Stimulated activated CD4-positive, alpha-beta T cell treated with anti-CD3 and anti-CD28 coated beads, Interleukin-4, amount 100 ng/mL, for 1 hour (primary cell): ENCODE results near the gene TNFRSF1B.

Source experiments
- DNase-seq: peaks from one replicate; pipeline ENCODE4 v3.0.0-alpha.2; 2020

The TNFRSF1B gene

DNA sequence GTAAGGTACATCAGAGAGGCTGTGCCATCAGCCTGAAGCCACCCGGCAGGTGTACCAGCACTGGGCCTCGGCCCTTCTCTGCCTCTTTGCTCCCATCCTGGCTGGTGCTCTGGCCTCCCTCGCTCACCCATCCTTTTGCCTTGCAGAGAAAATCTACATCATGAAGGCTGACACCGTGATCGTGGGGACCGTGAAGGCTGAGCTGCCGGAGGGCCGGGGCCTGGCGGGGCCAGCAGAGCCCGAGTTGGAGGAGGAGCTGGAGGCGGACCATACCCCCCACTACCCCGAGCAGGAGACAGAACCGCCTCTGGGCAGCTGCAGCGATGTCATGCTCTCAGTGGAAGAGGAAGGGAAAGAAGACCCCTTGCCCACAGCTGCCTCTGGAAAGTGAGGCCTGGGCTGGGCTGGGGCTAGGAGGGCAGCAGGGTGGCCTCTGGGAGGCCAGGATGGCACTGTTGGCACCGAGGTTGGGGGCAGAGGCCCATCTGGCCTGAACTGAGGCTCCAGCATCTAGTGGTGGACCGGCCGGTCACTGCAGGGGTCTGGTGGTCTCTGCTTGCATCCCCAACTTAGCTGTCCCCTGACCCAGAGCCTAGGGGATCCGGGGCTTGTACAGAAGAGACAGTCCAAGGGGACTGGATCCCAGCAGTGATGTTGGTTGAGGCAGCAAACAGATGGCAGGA is 24.5 kb upstream of the TNFRSF1B start:
- no peak for DNase-seq

DNA sequence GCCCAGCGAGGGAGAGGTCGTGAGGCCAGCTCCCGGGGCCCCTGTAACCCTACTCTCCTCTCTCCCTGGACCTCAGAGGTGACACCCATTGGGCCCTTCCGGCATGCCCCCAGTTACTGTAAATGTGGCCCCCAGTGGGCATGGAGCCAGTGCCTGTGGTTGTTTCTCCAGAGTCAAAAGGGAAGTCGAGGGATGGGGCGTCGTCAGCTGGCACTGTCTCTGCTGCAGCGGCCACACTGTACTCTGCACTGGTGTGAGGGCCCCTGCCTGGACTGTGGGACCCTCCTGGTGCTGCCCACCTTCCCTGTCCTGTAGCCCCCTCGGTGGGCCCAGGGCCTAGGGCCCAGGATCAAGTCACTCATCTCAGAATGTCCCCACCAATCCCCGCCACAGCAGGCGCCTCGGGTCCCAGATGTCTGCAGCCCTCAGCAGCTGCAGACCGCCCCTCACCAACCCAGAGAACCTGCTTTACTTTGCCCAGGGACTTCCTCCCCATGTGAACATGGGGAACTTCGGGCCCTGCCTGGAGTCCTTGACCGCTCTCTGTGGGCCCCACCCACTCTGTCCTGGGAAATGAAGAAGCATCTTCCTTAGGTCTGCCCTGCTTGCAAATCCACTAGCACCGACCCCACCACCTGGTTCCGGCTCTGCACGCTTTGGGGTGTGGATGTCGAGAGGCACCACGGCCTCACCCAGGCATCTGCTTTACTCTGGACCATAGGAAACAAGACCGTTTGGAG is 23.7 kb upstream of the TNFRSF1B start:
- no peak for DNase-seq

DNA sequence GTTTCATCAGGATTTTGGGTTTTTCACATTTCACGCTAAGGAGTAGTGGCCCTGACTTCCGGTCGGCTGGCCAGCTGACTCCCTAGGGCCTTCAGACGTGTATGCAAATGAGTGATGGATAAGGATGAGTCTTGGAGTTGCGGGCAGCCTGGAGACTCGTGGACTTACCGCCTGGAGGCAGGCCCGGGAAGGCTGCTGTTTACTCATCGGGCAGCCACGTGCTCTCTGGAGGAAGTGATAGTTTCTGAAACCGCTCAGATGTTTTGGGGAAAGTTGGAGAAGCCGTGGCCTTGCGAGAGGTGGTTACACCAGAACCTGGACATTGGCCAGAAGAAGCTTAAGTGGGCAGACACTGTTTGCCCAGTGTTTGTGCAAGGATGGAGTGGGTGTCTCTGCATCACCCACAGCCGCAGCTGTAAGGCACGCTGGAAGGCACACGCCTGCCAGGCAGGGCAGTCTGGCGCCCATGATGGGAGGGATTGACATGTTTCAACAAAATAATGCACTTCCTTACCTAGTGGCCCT is 23.1 kb upstream of the TNFRSF1B start:
- no peak for DNase-seq

DNA sequence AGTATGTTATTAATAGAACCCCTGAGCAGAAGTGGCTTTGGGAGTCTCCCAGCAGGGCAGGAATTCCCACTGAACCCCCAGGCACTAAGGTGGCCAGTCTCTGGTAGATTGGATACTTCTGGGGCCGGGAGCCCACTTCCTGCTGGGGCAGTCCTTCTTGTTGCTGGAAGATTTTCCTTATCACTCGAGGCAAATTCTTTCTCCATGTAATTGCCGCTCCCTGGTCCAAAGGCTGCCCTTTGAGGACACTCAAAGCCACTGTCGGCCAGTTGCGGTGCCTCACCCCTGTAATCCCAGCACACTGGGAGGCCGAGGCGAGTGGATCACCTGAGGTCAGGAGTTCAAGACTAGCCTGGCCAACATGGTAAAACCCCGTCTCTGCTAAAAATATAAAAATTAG is 22.6 kb upstream of the TNFRSF1B start:
- no peak for DNase-seq

DNA sequence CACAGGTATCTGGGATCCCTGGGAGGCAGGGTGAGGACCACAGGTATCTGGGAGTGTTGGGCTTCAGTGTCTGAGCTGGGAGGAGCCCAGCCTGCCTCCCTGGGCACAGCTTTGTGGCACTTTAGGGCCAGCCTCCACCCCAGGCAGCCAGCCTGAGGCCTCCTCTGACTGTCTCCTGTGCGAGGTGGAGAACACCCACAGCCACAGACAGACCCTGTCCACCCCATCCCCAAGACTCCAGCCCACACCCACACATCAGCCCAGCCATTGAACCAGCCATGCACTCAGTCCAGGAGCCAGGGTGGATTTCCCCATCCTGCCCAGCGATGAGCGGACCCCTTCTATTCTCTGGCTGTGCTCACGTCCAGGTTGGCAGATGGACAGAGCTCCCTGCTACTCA is 21.8 kb upstream of the TNFRSF1B start:
- DNase-seq = no peak

DNA sequence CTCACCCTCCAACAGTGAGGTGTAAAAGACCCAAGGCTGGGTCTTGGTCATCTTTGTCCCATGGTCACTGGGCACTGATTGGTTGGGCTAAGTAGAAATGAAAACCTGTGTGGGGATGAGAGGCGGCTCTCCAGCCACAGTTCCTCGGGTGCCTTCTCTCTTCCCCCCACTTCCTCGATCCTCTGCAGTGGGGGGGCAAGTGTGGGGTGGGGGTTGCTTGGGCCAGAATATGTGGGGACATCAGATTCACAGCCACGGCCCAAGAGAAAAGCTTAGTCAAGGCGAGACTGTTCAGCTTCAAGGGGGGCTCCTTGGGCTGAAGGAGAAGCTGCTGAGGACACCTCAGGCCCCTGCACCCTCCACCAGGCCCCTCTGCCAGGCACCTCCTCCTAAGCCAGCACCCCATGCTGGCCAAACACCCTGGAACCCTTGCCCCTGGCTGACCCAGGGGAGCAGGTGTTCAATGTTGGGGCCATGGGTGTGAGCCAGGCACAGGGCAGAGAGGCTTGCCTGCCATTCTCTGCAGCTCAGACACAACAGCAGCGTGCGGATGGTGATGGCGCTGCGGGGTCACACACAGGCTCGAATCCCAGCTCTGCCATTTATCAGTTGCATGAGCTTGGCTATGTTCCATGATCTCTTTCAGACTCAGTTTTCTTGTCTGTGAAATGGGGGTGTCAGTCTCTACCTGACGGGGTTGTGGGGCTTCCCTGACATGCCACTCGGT is 21.0 kb upstream of the TNFRSF1B start:
- no peak for DNase-seq

DNA sequence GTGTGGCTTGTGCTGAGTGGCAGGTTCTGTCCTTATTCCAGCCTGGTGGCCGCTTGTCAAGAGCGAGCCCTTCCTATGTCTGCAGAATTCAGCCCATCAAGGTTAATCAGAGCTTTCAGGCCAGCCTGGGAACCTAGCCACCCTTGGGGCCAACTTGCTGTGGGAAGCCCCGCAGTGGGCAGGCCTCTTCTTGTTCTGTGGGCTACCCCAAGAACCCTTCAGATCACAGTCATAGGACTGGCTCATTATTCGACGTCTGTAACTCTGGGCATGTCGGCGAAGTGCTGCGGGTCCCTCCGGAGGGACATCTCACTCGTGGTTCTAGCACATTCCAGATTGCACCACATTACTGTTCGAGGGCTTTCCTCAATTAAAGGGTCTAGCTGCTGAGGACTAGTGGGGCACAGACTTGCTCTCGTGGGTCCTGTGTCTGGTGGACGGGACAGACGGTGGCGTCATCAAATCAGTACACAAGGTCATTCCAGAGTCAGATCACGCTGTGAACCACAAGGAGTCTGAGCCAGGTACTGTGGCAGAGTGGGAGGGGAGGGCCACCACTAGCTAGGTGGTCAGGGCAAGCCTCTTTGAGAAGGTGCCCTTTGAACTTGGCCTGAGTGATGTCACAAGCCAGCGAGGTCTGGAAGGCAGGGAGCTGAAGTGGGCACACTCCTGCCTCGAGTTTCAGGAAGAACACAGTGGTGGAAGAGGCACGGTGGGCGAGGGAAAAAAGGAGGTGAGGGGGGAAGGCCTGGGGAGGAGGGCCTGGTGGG is 20.3 kb upstream of the TNFRSF1B start:
- no peak for DNase-seq

DNA sequence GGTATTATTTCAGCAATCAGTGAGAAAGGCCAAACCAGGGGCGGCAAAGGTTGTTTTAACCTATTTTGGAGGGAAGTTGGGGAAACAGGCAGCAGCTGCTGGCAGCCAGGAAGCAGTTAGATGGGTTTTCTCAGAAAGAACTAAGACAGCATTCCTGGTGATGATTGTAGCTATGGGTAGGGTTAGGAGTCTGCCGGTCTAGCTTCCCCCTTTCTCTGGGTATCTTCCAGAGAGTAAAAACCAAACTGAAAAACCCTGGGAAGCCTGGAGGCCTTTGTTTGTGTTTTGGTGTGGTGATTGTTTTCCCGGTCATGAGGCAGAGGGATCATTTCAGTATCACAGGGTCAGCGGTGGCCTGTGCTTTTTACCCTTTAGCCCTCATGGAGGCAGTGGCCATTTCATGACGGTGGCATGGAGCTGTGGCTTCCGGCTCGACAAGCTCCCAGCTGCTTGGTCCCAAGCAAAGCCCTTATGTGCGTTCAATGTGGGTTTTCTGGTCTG is 19.5 kb upstream of the TNFRSF1B start:
- no peak for DNase-seq

DNA sequence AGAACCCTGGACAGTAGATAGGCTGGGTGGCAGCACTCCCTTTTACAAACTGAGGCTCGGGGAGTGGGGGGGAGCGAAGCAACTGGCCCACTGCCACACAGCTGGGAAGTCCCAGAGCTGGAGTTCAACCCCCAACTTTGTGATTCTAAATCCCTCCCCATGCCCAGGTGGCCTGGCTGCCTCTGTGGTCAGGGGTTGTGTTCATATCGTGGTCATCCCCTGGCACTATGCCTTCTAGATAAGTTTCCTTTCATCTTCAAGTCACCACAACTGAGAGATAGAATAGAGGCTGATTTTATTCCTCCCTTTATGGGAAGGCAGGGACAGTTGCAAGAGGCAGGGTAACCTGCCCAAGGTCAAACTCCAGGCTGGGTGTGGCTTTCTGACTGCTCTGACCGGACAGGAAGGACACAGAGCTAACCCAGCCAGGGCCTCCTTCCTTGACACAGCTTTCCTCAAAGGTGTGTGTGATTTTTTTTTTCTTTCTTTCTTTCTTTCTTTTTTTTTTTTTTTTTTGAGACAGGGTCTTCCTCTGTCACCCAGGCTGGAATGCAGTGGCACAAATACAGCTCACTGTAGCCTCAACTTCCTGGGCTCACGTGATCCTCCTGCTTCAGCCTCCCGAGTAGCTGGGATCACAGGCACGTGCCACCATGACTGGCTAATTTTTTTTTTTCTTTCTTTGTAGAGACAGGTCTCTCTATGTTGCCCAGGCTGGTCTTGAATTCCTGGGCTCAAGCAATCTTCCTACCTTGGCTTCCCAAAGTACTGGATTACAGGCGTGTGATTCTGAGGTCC is 18.4 kb upstream of the TNFRSF1B start:
- DNase-seq = no peak

DNA sequence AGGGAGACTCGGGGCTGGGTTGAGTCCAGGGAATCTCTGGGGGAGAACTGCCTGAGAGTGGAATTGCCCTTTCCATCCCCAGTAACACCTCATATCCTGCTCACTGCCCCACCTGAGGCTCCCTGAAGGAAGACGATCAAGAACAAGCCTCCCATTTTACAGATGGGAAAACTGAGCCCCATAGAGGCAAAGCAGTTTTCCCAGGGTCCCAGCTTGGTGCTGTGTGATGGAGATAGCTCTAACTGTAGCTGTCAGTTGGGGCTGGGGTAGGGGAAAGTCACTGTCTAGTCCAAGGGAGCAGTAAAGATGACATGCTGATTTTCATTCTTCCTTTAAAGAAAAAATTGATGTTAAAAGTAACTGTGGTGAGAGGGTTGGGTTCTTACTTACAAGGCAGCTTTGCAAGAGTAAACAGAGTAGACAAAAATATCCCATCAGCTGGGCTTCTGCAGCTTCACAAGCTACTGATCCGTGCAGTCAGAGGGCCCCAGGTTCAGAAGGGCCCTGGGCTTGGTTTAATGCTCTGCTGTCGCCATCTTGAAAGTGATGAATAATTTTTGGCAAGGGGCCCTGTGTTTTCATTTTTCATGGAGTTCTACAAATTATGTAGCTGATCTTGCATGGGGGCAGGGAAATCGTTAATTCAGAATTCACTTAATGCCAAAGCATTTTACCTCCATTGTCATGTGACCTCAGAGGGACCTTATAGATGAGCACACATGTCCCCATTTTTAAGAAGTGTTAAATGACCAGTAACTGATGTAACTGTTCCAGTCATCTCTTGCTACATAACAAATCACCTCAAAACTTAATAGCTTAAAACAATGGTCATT is 17.6 kb upstream of the TNFRSF1B start:
- DNase-seq = no peak

DNA sequence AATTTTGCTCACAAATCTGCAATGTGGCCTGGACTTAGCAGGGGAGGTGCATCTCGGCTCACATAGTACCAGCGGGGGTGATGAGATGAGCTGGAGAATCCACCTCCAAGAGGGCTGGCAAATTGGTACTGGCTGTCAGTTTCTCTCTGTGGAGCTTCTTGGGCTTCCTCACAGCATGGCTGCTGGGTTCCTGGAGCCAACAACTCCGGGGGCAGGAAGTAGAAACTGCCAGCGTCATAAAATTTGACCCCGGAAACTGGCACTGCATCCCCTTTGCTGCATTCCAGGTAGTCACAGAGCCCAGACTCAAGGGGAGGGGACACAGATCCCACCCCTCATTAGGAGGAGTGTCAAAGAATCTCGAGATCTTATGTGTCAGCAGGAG is 17.0 kb upstream of the TNFRSF1B start:
- DNase-seq = no peak

DNA sequence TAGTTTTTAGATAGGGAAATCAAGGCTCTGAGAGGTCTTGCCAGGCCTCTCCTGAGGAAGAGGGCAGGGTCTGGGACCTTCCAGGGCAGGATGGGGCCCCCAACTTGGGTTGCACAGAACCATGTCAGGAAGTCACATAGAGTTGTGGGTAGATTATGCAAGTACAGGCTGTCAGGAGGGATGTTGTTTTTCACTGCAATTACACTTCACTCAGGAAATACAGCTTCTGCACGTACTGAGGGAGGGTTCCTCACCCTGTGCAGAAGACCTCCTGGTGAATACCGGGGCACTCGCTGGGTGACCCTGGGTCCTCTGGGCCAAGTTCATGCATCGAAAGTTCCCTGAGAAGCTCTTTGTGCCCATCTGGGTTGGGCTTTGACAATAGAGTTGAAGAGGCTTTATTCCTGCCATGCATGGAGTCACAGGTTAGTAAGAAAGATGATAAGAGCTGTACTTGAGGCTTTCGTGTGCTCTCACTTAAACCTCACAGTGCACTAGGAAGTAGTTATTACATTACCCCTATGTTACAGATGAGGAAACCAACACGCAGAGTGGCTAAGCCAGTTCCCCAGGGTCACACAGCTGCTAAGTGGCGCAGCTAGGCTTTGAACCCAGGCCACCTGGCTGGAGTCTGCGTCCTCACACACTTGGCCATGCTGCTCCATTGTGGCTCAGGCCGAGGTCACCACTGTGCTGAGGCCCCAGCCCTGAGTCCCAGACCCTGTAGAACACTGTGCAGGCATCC is 16.2 kb upstream of the TNFRSF1B start:
- no peak for DNase-seq

DNA sequence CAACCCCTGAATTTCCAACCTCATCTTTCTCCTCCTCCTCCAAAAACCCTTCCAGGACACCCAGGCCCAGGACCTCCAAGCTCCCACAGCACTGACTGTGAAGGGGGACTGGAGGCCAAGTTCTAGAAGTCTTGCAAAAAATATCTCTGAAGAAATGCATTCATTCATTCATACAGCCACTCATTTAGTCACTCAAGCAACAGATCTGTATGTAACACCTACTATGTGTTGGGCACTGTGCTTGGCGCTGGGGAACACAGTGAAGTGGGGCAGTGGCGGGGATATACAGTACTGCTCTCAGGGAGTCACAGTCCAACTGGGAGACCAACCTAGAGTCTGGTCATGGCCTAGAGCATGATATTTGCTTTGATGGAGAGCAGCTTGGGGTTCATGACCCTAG is 15.3 kb upstream of the TNFRSF1B start:
- no peak for DNase-seq

DNA sequence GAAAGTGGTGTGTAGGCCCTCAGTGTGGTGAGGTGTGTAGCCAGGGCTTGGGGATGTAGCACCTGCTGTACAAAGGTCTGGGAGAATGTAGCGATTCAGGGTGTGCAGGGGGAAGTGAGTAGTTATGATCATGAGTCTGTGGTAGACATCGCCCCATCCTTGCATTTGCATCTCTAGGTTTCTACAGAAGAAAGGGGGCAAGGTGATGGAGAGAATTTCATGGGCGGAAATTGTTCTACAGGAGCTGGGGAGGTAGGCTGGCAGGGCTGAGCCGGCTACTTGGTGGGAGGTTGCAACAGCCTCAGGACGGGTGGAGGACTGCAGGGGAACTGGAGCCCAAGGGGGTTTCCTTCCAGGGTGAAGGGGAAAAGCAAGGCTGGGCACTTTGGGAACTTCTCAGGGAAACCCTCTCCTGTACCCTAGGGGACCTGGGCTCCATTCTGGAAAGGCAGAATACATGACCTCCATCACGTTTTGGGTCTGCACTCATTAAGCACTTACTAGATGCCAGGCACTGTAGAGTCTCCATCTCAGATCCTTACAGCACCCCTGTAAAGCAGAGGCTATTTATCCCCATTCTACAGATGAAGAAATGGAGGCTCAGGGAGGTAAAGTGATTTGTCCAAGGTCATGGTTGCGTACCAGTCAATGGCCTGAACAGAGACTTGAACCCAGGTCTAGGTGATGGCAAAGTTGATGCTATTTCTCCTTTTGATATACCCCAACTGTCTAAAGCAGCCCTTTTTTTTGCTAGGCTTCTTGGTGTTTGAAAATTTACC is 14.5 kb upstream of the TNFRSF1B start:
- no peak for DNase-seq

DNA sequence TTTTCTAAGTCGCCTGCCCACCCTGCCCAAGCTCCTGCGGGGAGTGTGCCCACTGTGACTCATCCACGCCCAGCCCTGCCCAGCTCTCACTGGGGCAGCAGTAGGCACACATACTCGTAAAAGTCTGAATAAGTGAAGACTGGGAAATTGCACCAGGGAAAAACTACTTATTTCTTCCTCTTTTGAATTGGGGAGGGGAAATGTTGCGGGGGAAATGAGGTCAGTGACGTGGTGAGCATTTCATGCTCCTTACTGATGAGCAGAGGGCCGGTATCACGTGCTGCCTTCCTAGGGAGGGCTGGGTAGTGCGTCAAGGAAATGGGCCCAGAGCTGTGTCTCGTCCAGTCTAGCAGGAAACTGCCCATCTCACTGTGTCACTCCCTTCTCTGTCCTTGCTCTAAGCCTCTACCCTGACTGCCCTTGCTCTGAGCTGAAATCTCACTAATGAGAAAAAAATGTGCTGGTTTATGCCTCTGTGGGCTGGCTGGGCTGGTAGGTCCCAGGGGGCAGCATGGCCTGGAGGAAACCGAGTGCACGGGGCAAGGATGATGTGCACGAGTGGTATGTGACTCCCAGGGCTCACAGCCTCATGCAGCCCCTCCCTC is 13.5 kb upstream of the TNFRSF1B start:
- no peak for DNase-seq

DNA sequence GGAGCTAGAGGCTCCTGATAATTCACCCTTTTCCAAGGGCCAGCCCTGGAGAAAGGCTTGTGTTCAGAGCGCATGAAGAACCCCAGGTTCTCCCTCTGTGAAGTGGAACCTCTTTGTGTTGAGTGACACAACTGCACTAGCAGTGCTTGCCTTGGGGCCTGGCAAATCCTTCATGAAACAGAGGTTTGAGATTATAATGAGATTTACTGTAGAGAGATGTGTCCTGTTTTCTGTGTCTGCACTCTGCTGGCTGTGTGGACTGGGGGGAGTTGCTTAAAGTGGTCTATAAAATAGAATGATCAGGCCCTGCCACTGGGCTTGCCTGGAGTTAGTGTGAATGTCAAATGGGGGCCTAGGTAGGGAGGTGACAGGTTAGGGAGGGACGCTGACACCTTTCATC is 11.5 kb upstream of the TNFRSF1B start:
- no peak for DNase-seq

DNA sequence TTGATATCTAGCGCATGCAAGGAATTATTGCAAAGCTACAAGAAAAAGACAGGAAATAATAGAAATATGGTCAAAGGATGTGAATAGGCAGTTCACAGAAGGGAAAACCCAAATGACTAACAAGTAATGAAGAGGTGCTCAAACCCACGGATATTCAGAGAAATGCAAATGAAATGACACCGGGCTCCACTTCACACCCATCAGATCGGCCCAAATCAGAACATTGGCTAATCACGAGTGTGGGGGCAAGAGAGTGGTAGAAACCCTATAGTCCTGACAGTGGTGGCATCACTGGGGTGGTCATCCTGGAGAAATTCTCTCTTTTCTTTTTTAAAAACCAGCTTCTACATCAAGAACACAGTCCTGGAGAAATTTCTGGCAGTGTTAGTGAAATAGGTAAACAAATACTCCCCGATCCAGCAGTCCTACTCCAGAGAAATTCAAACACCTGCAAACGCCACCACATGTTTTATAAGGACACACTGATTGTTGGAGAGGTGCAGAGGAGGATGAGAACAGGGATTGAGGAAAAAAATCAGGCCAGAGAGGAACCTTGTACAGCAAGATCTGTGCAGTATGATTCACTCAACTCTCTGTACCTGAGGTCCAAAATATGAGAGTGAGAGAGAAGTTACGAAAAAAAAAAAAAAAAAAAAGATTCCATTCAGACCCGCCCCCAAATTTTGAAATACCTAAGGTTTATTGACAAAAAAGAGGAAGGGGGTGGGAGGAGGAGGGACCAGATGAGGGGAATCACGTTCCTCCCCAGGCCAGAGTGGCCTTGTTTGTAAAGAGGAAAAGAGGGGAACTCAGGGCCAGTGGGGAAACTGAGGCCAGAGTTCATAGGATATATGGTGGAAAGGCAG is 9.2 kb upstream of the TNFRSF1B start:
- DNase-seq = no peak
